Panc1 (cell line): ENCODE measurements around the gene NIPAL1. TPM values are rescaled to one million over a fixed set of nuclear protein-coding genes. Genes with fewer than 3 reads are reported as not detected.

Experiments
- ATAC-seq: fragments of 200-7000 bp; cut with Tn5 transposase; 2 replicates; pipeline ENCODE4 v1.9.1; 2020; ENCODE audit warnings: mild to moderate bottlenecking, moderate library complexity
- BruUV-seq: library from RNA; stranded (reverse); fragments of 400-500 nt; replicated peaks from 2 replicates; lab custom pipeline; 2021; lab: Mats Ljungman, UMichigan
- CTCF ChIA-PET: fragments of 300-600 bp; sonication (Branson Sonifier 250); formaldehyde crosslinking; loops from one replicate; lab custom pipeline; 2022; ENCODE audit warnings: antibody characterized with exemption; lab: Charles Lee
- POLR2A ChIA-PET: fragments of 300-600 bp; sonication (Branson Sonifier 250); formaldehyde crosslinking; loops from one replicate; lab custom pipeline; 2022; ENCODE audit warnings: antibody characterized with exemption; lab: Charles Lee
- DNase-seq: peaks from one replicate; pipeline ENCODE4 v3.0.0-alpha.2; 2010; ENCODE audit warnings: low read depth, low spot score
- H3K27ac ChIP-seq: 2 replicates; pipeline ENCODE4 v1.5.1; 2011; ENCODE audit warnings: mild to moderate bottlenecking, low read length, inconsistent platforms
- H3K27me3 ChIP-seq: fragments of 200-500 bp; sonication (Bioruptor generic); 2 replicates; pipeline ENCODE4 v1.6.0; 2014; ENCODE audit warnings: low read length, inconsistent platforms; ENCODE audit not compliant: control insufficient read depth, insufficient read depth
- H3K36me3 ChIP-seq: fragments of 200-500 bp; sonication (Bioruptor generic); 2 replicates; pipeline ENCODE4 v1.5.1; 2014; ENCODE audit warnings: inconsistent platforms, mild to moderate bottlenecking, low read length, moderate library complexity; ENCODE audit not compliant: control insufficient read depth, insufficient read depth
- H3K4me1 ChIP-seq: 2 replicates; pipeline ENCODE4 v1.5.1; 2011; ENCODE audit warnings: inconsistent platforms, mild to moderate bottlenecking, low read length, moderate library complexity; ENCODE audit not compliant: control insufficient read depth, insufficient read depth
- H3K4me3 ChIP-seq, 2 experiments: 2 replicates each; pipeline ENCODE4 v1.5.1; 2011 to 2012; ENCODE audit warnings: low read depth in 2 of 2, low read length in 2 of 2, mild to moderate bottlenecking in 2 of 2, inconsistent platforms in 1 of 2, moderate library complexity in 1 of 2
- H3K9me3 ChIP-seq: fragments of 200-500 bp; sonication (Bioruptor generic); 2 replicates; pipeline ENCODE4 v1.5.1; 2014; ENCODE audit warnings: low read depth, mild to moderate bottlenecking, inconsistent platforms, low read length, moderate library complexity; ENCODE audit not compliant: control insufficient read depth, insufficient read depth
- POLR2AphosphoS5 ChIP-seq: IDR thresholded peaks from 2 replicates; pipeline ENCODE4 v1.6.1; 2012; ENCODE audit warnings: mild to moderate bottlenecking, low read depth, low read length, moderate library complexity
- REST ChIP-seq, 2 experiments: IDR thresholded peaks; 2 replicates each; pipeline ENCODE4 v1.6.1; 2011 to 2012; ENCODE audit warnings: low read depth in 2 of 2, control low read depth in 1 of 2, low read length in 1 of 2, mild to moderate bottlenecking in 1 of 2, moderate library complexity in 1 of 2; ENCODE audit not compliant: insufficient read depth in 1 of 2
- SIN3A ChIP-seq: IDR thresholded peaks from 2 replicates; pipeline ENCODE4 v1.6.1; 2012; ENCODE audit warnings: low read depth, mild to moderate bottlenecking, low read length, moderate library complexity, borderline replicate concordance; ENCODE audit not compliant: insufficient read depth
- TCF7L2 ChIP-seq: IDR thresholded peaks from 2 replicates; pipeline ENCODE4 v1.6.1; 2011; ENCODE audit warnings: mild to moderate bottlenecking, low read depth, low read length, inconsistent platforms
- in situ Hi-C: cut with HindIII; loops from 2 replicates; pipeline ENCODE4 v1.10.0; 2016; ENCODE audit warnings: low sequenced_read_pairs, low pct_unique_long_range_greater_than_20kb
- intact Hi-C: fragments of 100-400 bp; cut with micrococcal nuclease; formaldehyde crosslinking; loops from one replicate; pipeline ENCODE4 v1.10.0; 2022; ENCODE audit not compliant: unreplicated experiment
- total RNA-seq: library from RNA; stranded (reverse); gene quantifications from one replicate; pipeline ENCODE4 v1.2.1, GENCODE V29; 2021; ENCODE audit not compliant: unreplicated experiment
- TF ChIP-seq, protein P1 (sequence below): fragments of 450-650 bp; IDR thresholded peaks from 2 replicates; pipeline ENCODE4 v1.5.1; 2017; ENCODE audit warnings: mild to moderate bottlenecking

The NIPAL1 gene
- total RNA-seq, 1 experiment from 2014 or later, result 0.82 TPM

- Histone ChIP-seq H3K36me3 (0 out of 2 replicates have a peak, but pooled peaks cover 3% of the 10 kb centered on the region), H3K4me3 (no peak overlapping the region), H3K4me1 (no peaks in the 10 kb centered on the region), H3K9me3 (no peaks in the 10 kb centered on the region), H3K27ac (no peak overlapping the region), H3K27me3 (no peaks in the 10 kb centered on the region)
- intact Hi-C loops (no loop called here), in situ Hi-C loops (no loop called here)
- DNase-seq, result no peak
- TF ChIP-seq SIN3A (no peak), TCF7L2 (no peak), POLR2AphosphoS5 (no peak), REST (IDR thresholded peaks at IDR 0.05; ENCODE audit: insufficient read depth in 1 of 2, low read depth in 2 of 2, low read length in 1 of 2) (no peak)
- TF ChIP-seq, protein P1, sequence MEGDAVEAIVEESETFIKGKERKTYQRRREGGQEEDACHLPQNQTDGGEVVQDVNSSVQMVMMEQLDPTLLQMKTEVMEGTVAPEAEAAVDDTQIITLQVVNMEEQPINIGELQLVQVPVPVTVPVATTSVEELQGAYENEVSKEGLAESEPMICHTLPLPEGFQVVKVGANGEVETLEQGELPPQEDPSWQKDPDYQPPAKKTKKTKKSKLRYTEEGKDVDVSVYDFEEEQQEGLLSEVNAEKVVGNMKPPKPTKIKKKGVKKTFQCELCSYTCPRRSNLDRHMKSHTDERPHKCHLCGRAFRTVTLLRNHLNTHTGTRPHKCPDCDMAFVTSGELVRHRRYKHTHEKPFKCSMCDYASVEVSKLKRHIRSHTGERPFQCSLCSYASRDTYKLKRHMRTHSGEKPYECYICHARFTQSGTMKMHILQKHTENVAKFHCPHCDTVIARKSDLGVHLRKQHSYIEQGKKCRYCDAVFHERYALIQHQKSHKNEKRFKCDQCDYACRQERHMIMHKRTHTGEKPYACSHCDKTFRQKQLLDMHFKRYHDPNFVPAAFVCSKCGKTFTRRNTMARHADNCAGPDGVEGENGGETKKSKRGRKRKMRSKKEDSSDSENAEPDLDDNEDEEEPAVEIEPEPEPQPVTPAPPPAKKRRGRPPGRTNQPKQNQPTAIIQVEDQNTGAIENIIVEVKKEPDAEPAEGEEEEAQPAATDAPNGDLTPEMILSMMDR, result no peak
- ATAC-seq, result no peak
- BruUV-seq, result no TSS peak
- ChIA-PET CTCF (no interaction called here), POLR2A (no interaction called here)
These were observed 3.7 kb upstream of the NIPAL1 start for GRCh38 chr4:48012824-48013223.

DNA sequence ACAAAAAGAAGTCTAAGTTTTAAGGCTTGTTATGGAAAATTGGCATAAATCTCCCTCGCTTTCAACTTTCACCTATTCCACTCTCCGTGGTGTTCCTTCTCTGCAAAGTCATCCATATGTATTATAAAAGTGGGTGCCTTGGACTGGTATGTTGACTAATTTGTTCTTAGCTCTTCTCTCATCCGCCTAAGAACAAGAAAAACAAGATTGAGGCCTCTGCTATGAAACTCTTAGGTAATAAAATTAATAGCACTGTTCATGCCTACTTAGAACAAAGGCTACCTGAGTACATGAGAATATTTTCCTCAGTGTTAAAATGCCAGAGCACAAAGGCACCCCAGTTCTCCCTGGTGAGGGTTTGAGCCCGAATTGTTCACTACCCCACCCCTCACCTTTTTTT lies 1.4 kb upstream of the NIPAL1 start:
- no peaks in the 10 kb centered on the region for H3K27me3 ChIP-seq
- ATAC-seq (no peak), DNase-seq (no peak)
- H3K4me1 ChIP-seq, result no peaks in the 10 kb centered on the region
- intact Hi-C loops, result no loop called here
- 0 out of 2 replicates have a peak, but pooled peaks cover 3% of the 10 kb centered on the region for H3K36me3 ChIP-seq
- CTCF ChIA-PET, result no interaction called here
- no peak overlapping the region for H3K4me3 ChIP-seq
- POLR2A ChIA-PET, result no interaction called here
- in situ Hi-C loops, result no loop called here
- BruUV-seq, result no TSS peak
- H3K9me3 ChIP-seq, result no peaks in the 10 kb centered on the region
- no peak overlapping the region for H3K27ac ChIP-seq
- no peak for TF ChIP-seq TCF7L2
- no peak for TF ChIP-seq SIN3A
- TF ChIP-seq, protein P1, result no peak
- no peak for TF ChIP-seq POLR2AphosphoS5
- TF ChIP-seq REST (IDR thresholded peaks at IDR 0.05; ENCODE audit: insufficient read depth in 1 of 2, low read depth in 2 of 2, low read length in 1 of 2), result no peak
